RWPE2 (cell line): Measurements from ENCODE around the gene SCTR.

Experiments used
- ATAC-seq: fragments of 200-7000 bp; cut with Tn5 transposase; 3 replicates; pipeline ENCODE4 v1.9.1; 2021; ENCODE audit warnings: low read depth
- DNase-seq: peaks from one replicate; pipeline ENCODE4 v3.0.0-alpha.2; 2020; ENCODE audit warnings: low spot score
- H3K27ac ChIP-seq: fragments of 450-650 bp; 2 replicates; pipeline ENCODE4 v1.5.1; 2017; ENCODE audit warnings: mild to moderate bottlenecking; ENCODE audit not compliant: poor library complexity, severe bottlenecking
- H3K27me3 ChIP-seq: fragments of 250-450 bp; sonication (Bioruptor Pico); 2 replicates; pipeline ENCODE4 v1.5.1; 2021; ENCODE audit warnings: mild to moderate bottlenecking, moderate library complexity; ENCODE audit not compliant: insufficient read depth, poor library complexity, severe bottlenecking
- H3K36me3 ChIP-seq: fragments of 250-450 bp; sonication (Bioruptor Pico); 2 replicates; pipeline ENCODE4 v1.5.1; 2020; ENCODE audit warnings: low read depth, mild to moderate bottlenecking, moderate library complexity
- H3K4me1 ChIP-seq: fragments of 250-450 bp; sonication (Bioruptor Pico); 2 replicates; pipeline ENCODE4 v1.5.1; 2021; ENCODE audit warnings: mild to moderate bottlenecking, moderate library complexity; ENCODE audit not compliant: insufficient read depth, poor library complexity, severe bottlenecking
- H3K4me3 ChIP-seq: fragments of 250-450 bp; sonication (Bioruptor Pico); 2 replicates; pipeline ENCODE4 v1.5.1; 2021; ENCODE audit warnings: mild to moderate bottlenecking, moderate library complexity; ENCODE audit not compliant: severe bottlenecking
- H3K9me3 ChIP-seq: fragments of 250-450 bp; sonication (Bioruptor Pico); 2 replicates; pipeline ENCODE4 v1.5.1; 2021; ENCODE audit warnings: mild to moderate bottlenecking, moderate library complexity; ENCODE audit not compliant: severe bottlenecking
- CTCF ChIP-seq: fragments of 450-650 bp; IDR thresholded peaks from one replicate; pipeline ENCODE4 v1.5.1; 2017; ENCODE audit warnings: mild to moderate bottlenecking, moderate library complexity; ENCODE audit not compliant: poor library complexity, severe bottlenecking

The SCTR gene

GRCh38 chr2:119541476-119541875, 17.2 kb upstream of the SCTR start:
- ATAC-seq (no peak), DNase-seq (no peak)

GRCh38 chr2:119537792-119538191, 13.5 kb upstream of the SCTR start:
- no peak for TF ChIP-seq CTCF
- ATAC-seq (no peak), DNase-seq (no peak)
- Histone ChIP-seq H3K27ac (no peak overlapping the region), H3K27me3 (no peaks in the 10 kb centered on the region), H3K4me3 (no peak overlapping the region), H3K9me3 (no peaks in the 10 kb centered on the region), H3K36me3 (no peaks in the 10 kb centered on the region), H3K4me1 (no peaks in the 10 kb centered on the region)

More at GRCh38 chr2:119541476-119541875, 17.2 kb upstream of the SCTR start:
- H3K27ac ChIP-seq: no peak overlapping the region
- no peak overlapping the region for H3K4me3 ChIP-seq
- no peaks in the 10 kb centered on the region for H3K27me3 ChIP-seq
- H3K9me3 ChIP-seq: no peaks in the 10 kb centered on the region
- peaks cover 3% of the 10 kb centered on the region for H3K4me1 ChIP-seq
- TF ChIP-seq CTCF: no peak
- H3K36me3 ChIP-seq: no peaks in the 10 kb centered on the region; the same call in 1 of the 2 replicates

GRCh38 chr2:119536707-119537106, 12.4 kb upstream of the SCTR start:
- no peak for TF ChIP-seq CTCF

GRCh38 chr2:119536211-119536610, 11.9 kb upstream of the SCTR start:
- Histone ChIP-seq H3K4me3 (no peak overlapping the region), H3K4me1 (no peaks in the 10 kb centered on the region), H3K27me3 (no peaks in the 10 kb centered on the region), H3K9me3 (peaks cover 5% of the 10 kb centered on the region), H3K27ac (no peak overlapping the region), H3K36me3 (no peaks in the 10 kb centered on the region)
- DNase-seq (no peak), ATAC-seq (no peak)
- no peak for TF ChIP-seq CTCF

More at GRCh38 chr2:119536707-119537106, 12.4 kb upstream of the SCTR start:
- H3K36me3 ChIP-seq: no peaks in the 10 kb centered on the region
- H3K4me3 ChIP-seq: no peak overlapping the region
- ATAC-seq (no peak), DNase-seq (no peak)
- H3K27ac ChIP-seq: no peak overlapping the region
- H3K27me3 ChIP-seq: no peaks in the 10 kb centered on the region
- H3K4me1 ChIP-seq: no peaks in the 10 kb centered on the region
- H3K9me3 ChIP-seq: peaks cover 5% of the 10 kb centered on the region

GRCh38 chr2:119533560-119533959, 9.3 kb upstream of the SCTR start:
- no peak overlapping the region for H3K27ac ChIP-seq
- no peak for TF ChIP-seq CTCF
- H3K27me3 ChIP-seq: peaks cover 13% of the 10 kb centered on the region
- peaks cover 5% of the 10 kb centered on the region for H3K9me3 ChIP-seq
- no peak overlapping the region for H3K4me3 ChIP-seq
- no peaks in the 10 kb centered on the region for H3K36me3 ChIP-seq
- no peak for ATAC-seq
- H3K4me1 ChIP-seq: no peaks in the 10 kb centered on the region
- no peak for DNase-seq
